B cell (primary cell): Measurements from ENCODE around the gene PSMB3. TPM values are rescaled to one million over a fixed set of nuclear protein-coding genes. Genes with fewer than 3 reads are reported as not detected.

Experiments used
- ATAC-seq: fragments of 200-7000 bp; cut with Tn5 transposase; one replicate; pipeline ENCODE4 v1.10.0; 2021; ENCODE audit warnings: low read depth, mild to moderate bottlenecking, moderate number of reproducible peaks, moderate library complexity
- CTCF ChIA-PET: fragments of 350-600 bp; sonication (Branson Sonifier 250); formaldehyde crosslinking; loops from one replicate; lab custom pipeline; 2021; ENCODE audit warnings: antibody characterized with exemption, inconsistent platforms; lab: Charles Lee
- POLR2A ChIA-PET: fragments of 350-600 bp; sonication (Branson Sonifier 250); formaldehyde crosslinking; loops from one replicate; lab custom pipeline; 2021; ENCODE audit warnings: antibody characterized with exemption; lab: Charles Lee
- DNase-seq: peaks from one replicate; pipeline ENCODE4 v3.0.0; 2013
- H2AFZ ChIP-seq: 2 replicates; pipeline ENCODE4 v1.6.1; 2012; ENCODE audit warnings: mild to moderate bottlenecking, low read depth, low read length; ENCODE audit not compliant: insufficient read depth, poor library complexity, severe bottlenecking
- H3K27ac ChIP-seq, 2 donors: 1 replicate in 1 of 2; 2 replicates in 1 of 2; pipeline ENCODE4 v1.5.1; 2012 to 2013; ENCODE audit warnings: low read length in 2 of 2, mild to moderate bottlenecking in 2 of 2, moderate library complexity in 1 of 2
- H3K27me3 ChIP-seq, 4 experiments: fragments of 200-600 bp in 1 of 4; sonication (generic) in 1 of 4; replicated peaks in 1 of 4; 1 replicate in 2 of 4; 2 replicates in 2 of 4; pipeline versions ENCODE4 v1.6.1 to v1.7.0; 2013 to 2016; ENCODE audit warnings: low read length in 3 of 4, mild to moderate bottlenecking in 2 of 4, mixed read lengths in 1 of 4, moderate library complexity in 1 of 4; ENCODE audit not compliant: insufficient read depth in 4 of 4, control insufficient read depth in 3 of 4; ENCODE audit errors: control extremely low read depth in 1 of 4
- H3K36me3 ChIP-seq, 2 experiments: replicated peaks in 1 of 2; 1 replicate in 1 of 2; 2 replicates in 1 of 2; pipeline versions ENCODE4 v1.6.1 to v1.7.1; 2013; ENCODE audit warnings: low read length in 1 of 2; ENCODE audit not compliant: insufficient read depth in 2 of 2, control insufficient read depth in 1 of 2; ENCODE audit errors: control extremely low read depth in 1 of 2, extremely low read depth in 1 of 2
- H3K4me1 ChIP-seq, 2 donors: fragments of 200-600 bp in 1 of 2; sonication (generic) in 1 of 2; 1 replicate in 1 of 2; 2 replicates in 1 of 2; pipeline versions ENCODE4 v1.5.1 to v1.6.1; 2013 to 2017; ENCODE audit warnings: low read length in 2 of 2; ENCODE audit not compliant: control insufficient read depth in 2 of 2, insufficient read depth in 2 of 2
- H3K4me2 ChIP-seq: replicated peaks from 2 replicates; pipeline ENCODE3; 2012; ENCODE audit warnings: mild to moderate bottlenecking, low read depth, low read length; ENCODE audit not compliant: poor library complexity, severe bottlenecking
- H3K4me3 ChIP-seq, 5 experiments: fragments of 200-600 bp in 1 of 5; sonication (generic) in 1 of 5; 1 replicate in 3 of 5; 2 replicates in 2 of 5; pipeline versions ENCODE4 v1.5.1 to v1.7.0; 2011 to 2016; ENCODE audit warnings: low read length in 4 of 5, mild to moderate bottlenecking in 4 of 5, low read depth in 2 of 5, control low read depth in 1 of 5, moderate library complexity in 1 of 5; ENCODE audit not compliant: insufficient read depth in 1 of 5; ENCODE audit errors: control extremely low read depth in 1 of 5, extremely low read depth in 1 of 5
- H3K79me2 ChIP-seq: fragments of 200-600 bp; sonication (generic); one replicate; pipeline ENCODE4 v1.6.0; 2016; ENCODE audit warnings: low read length; ENCODE audit not compliant: control insufficient read depth, insufficient read depth
- H3K9ac ChIP-seq: fragments of 200-600 bp; sonication (generic); 2 replicates; pipeline ENCODE4 v1.6.1; 2017; ENCODE audit warnings: mild to moderate bottlenecking, low read length, moderate library complexity
- H3K9me3 ChIP-seq, 3 donors: one replicate each; pipeline versions ENCODE4 v1.6.1 to v1.7.1; 2013; ENCODE audit warnings: low read length in 2 of 3; ENCODE audit not compliant: control insufficient read depth in 2 of 3, insufficient read depth in 1 of 3; ENCODE audit errors: control extremely low read depth in 1 of 3
- H4K20me1 ChIP-seq: 2 replicates; pipeline ENCODE4 v1.6.0; 2012; ENCODE audit warnings: mild to moderate bottlenecking, low read length; ENCODE audit not compliant: insufficient read depth, control insufficient read depth, poor library complexity, severe bottlenecking
- H3K27ac Mint-ChIP-seq: one replicate; pipeline ENCODE4 v1.8.0; 2021; ENCODE audit warnings: mixed read lengths
- H3K27me3 Mint-ChIP-seq: one replicate; pipeline ENCODE4 v1.8.0; 2021; ENCODE audit warnings: mixed read lengths
- H3K4me1 Mint-ChIP-seq: one replicate; pipeline ENCODE4 v1.8.0; 2021; ENCODE audit warnings: mixed read lengths
- H3K4me3 Mint-ChIP-seq: one replicate; pipeline ENCODE4 v1.8.0; 2021; ENCODE audit warnings: mixed read lengths
- H3K9me3 Mint-ChIP-seq: one replicate; pipeline ENCODE4 v1.8.0; 2022; ENCODE audit warnings: mixed read lengths; ENCODE audit not compliant: insufficient read depth
- CTCF ChIP-seq: fragments of 200-600 bp; IDR thresholded peaks from one replicate; pipeline ENCODE4 v1.8.0; 2022; ENCODE audit warnings: antibody characterized with exemption, mild to moderate bottlenecking
- EZH2 ChIP-seq: IDR thresholded peaks from 2 replicates; pipeline ENCODE4 v1.6.1; 2012; ENCODE audit warnings: borderline replicate concordance, low read depth, mild to moderate bottlenecking, moderate library complexity, low read length; ENCODE audit not compliant: insufficient read depth, poor library complexity, severe bottlenecking
- WGBS: methylation state at CpG from one replicate; pipeline ENCODE4 v1.1.5; 2013; ENCODE audit warnings: missing lambda C conversion rate; ENCODE audit not compliant: insufficient coverage; 5-methylcytosine and 5-hydroxymethylcytosine counted together
- intact Hi-C: fragments of 100-400 bp; cut with micrococcal nuclease; formaldehyde crosslinking; loops from one replicate; pipeline ENCODE4 v1.10.0; 2022
- polyA plus RNA-seq: library from polyadenylated mRNA; depleted of rRNA; stranded (reverse); fragments of >200 nt; gene quantifications from 2 replicates; pipeline ENCODE4 v1.2.3, GENCODE V29; 2012
- total RNA-seq, 2 donors: library from RNA; stranded (reverse); fragments of 120-200 nt in 1 of 2; gene quantifications; 1 replicate in 1 of 2; 2 replicates in 1 of 2; pipeline versions ENCODE4 v1.2.3 to v1.2.4, GENCODE V29; 2013 to 2022

The PSMB3 gene
- total and polyA plus RNA-seq, 2 donors (not counting 1 experiment from before 2014, with no cell fraction given): 109 to 184 TPM

GRCh38 chr17:38773258-38773657 is 20.7 kb downstream of the PSMB3 start:
- H3K4me3 ChIP-seq: no peak overlapping the region
- H3K27ac ChIP-seq: no peak overlapping the region
- H3K9ac ChIP-seq: no peak overlapping the region
- H3K27ac Mint-ChIP-seq: no peak overlapping the region
- no peaks in the 10 kb centered on the region for H3K9me3 Mint-ChIP-seq
- intact Hi-C loops: no loop called here
- ChIA-PET CTCF (interaction anchor here (0.8 kb wide), 1 partner anchor 92 kb away, joined by 3 read pairs; no protein-coding TSS in a partner anchor), POLR2A (no interaction called here)
- H3K4me1 Mint-ChIP-seq: no peaks in the 10 kb centered on the region
- TF ChIP-seq CTCF (no peak), EZH2 (no peak)
- H3K4me1 ChIP-seq: no peaks in the 10 kb centered on the region
- no peak overlapping the region for H3K4me2 ChIP-seq
- no peak overlapping the region for H3K4me3 Mint-ChIP-seq
- no peaks in the 10 kb centered on the region for H3K27me3 Mint-ChIP-seq
- H3K36me3 ChIP-seq: peaks cover 3 to 70% of the 10 kb centered on the region in 2 experiments
- H3K27me3 ChIP-seq: no peaks in the 10 kb centered on the region
- H3K9me3 ChIP-seq: no peaks in the 10 kb centered on the region
- H3K79me2 ChIP-seq: no peaks in the 10 kb centered on the region
- ATAC-seq: no peak
- DNase-seq: no peak
- H4K20me1 ChIP-seq: no peaks in the 10 kb centered on the region
- no peak overlapping the region for H2AFZ ChIP-seq

- TF ChIP-seq EZH2 (no peak), CTCF (no peak)
- H3K9ac ChIP-seq: no peak overlapping the region
- H3K9me3 ChIP-seq: no peaks in the 10 kb centered on the region
- no peak overlapping the region for H3K4me3 Mint-ChIP-seq
- DNase-seq (no peak), ATAC-seq (no peak)
- peaks cover 6 to 81% of the 10 kb centered on the region in 2 experiments for H3K36me3 ChIP-seq
- no peaks in the 10 kb centered on the region for H3K9me3 Mint-ChIP-seq
- WGBS: 93% methylated on average over 3 of the region's 7 CpGs
- CTCF ChIA-PET: no interaction called here
- H4K20me1 ChIP-seq: no peaks in the 10 kb centered on the region
- H2AFZ ChIP-seq: no peak overlapping the region
- no peaks in the 10 kb centered on the region for H3K4me1 ChIP-seq
- H3K27me3 Mint-ChIP-seq: no peaks in the 10 kb centered on the region
- intact Hi-C loops: no loop called here
- no peak overlapping the region for H3K27ac ChIP-seq
- H3K79me2 ChIP-seq: no peaks in the 10 kb centered on the region
- no peaks in the 10 kb centered on the region for H3K27me3 ChIP-seq
- POLR2A ChIA-PET: interaction anchor here (0.7 kb wide), 2 partner anchors 94 to 385 kb away, joined by 6 to 8 read pairs; no protein-coding TSS in a partner anchor
- no peak overlapping the region for H3K27ac Mint-ChIP-seq
- H3K4me2 ChIP-seq: no peak overlapping the region
- H3K4me1 Mint-ChIP-seq: no peaks in the 10 kb centered on the region
- H3K4me3 ChIP-seq: no peak overlapping the region
These were observed 25.2 kb downstream of the PSMB3 start for GRCh38 chr17:38777641-38778250.
